Parathyroid adenoma (tissue), 2 donors: ENCODE data around the gene GH2.

ENCODE experiments used
- H2AFZ ChIP-seq: fragments of 300-600 bp; sonication (generic); one replicate; pipeline ENCODE4 v1.7.0; 2017; ENCODE audit warnings: antibody characterized with exemption, mild to moderate bottlenecking
- H3K27ac ChIP-seq: fragments of 300-600 bp; sonication (generic); one replicate; pipeline ENCODE4 v1.7.0; 2017
- H3K27me3 ChIP-seq: fragments of 300-600 bp; sonication (generic); one replicate; pipeline ENCODE4 v1.7.0; 2017; ENCODE audit warnings: low read length; ENCODE audit not compliant: control insufficient read depth, insufficient read depth
- H3K36me3 ChIP-seq: fragments of 300-600 bp; sonication (generic); one replicate; pipeline ENCODE4 v1.7.0; 2017; ENCODE audit warnings: low read length; ENCODE audit not compliant: control insufficient read depth, insufficient read depth
- H3K4me1 ChIP-seq: fragments of 300-600 bp; sonication (generic); one replicate; pipeline ENCODE4 v1.7.0; 2017; ENCODE audit warnings: control low read depth
- H3K4me2 ChIP-seq: fragments of 300-600 bp; sonication (generic); one replicate; pipeline ENCODE4 v1.7.0; 2017; ENCODE audit warnings: low read length
- H3K4me3 ChIP-seq: fragments of 300-600 bp; sonication (generic); one replicate; pipeline ENCODE4 v1.7.0; 2017; ENCODE audit warnings: low read depth, low read length
- H3K79me2 ChIP-seq: fragments of 300-600 bp; sonication (generic); one replicate; pipeline ENCODE4 v1.7.0; 2017; ENCODE audit warnings: control low read depth
- H3K9ac ChIP-seq: fragments of 300-600 bp; sonication (generic); one replicate; pipeline ENCODE4 v1.7.0; 2017; ENCODE audit warnings: mild to moderate bottlenecking
- H3K9me3 ChIP-seq: fragments of 300-600 bp; sonication (generic); one replicate; pipeline ENCODE4 v1.7.0; 2017; ENCODE audit warnings: low read length; ENCODE audit not compliant: control insufficient read depth
- TF ChIP-seq, protein P1 (sequence below): fragments of 300-600 bp; sonication (generic); IDR thresholded peaks from one replicate; pipeline ENCODE4 v1.7.0; 2017; ENCODE audit warnings: antibody characterized with exemption, mild to moderate bottlenecking
- donor health status: primary hyperparathyroidism.

Gene GH2

DNA sequence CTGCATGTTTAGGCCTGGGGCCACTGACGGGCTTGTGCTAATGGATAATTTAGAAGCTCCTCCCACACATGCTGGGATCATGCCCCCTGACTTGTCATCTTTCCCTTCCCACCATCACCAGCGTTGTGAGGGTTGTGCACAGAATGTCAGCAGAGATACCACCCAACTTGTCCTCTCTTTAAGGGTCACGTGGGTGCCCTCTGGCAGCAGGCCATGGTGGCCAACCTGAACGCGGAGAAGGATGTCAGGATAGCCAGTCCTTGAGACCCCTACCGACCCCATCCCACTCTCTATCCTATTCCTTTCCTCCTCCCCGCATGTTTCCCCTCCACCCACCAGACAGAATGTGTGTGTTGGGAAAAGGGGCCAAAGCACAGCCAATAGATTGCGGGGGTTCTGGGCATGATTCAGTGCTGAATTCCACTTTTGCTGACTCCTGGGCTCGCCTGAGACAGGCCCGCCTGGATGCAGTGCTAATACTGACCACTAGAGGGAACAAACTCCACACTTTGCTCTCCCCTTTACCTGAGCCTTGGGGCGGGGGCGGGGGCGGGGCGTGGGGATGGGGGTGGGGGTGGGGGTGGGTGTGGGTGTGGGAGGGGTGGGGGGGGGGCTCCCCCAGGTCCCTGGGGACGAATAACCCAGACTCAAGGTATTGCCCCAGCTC lies at the start of gene GH2:
TSS of gene GH2 (minus strand) at position 10 of the 667 bp plus-strand sequence. CDS start 143 bp downstream, outside the sequence.
- Histone ChIP-seq H3K4me1 (no peaks in the 10 kb centered on the region), H3K4me3 (no peak within 1 kb of the TSS), H3K9me3 (no peaks in the 10 kb centered on the region), H3K9ac (no peak within 1 kb of the TSS), H3K27me3 (no peaks in the 10 kb centered on the region), H2AFZ (peak within 1 kb of the TSS; percentile 47), H3K27ac (no peak within 1 kb of the TSS), H3K4me2 (no peak within 1 kb of the TSS), H3K79me2 (no peaks in the 10 kb centered on the region), H3K36me3 (no peaks in the 10 kb centered on the region)
- TF ChIP-seq, protein P1, sequence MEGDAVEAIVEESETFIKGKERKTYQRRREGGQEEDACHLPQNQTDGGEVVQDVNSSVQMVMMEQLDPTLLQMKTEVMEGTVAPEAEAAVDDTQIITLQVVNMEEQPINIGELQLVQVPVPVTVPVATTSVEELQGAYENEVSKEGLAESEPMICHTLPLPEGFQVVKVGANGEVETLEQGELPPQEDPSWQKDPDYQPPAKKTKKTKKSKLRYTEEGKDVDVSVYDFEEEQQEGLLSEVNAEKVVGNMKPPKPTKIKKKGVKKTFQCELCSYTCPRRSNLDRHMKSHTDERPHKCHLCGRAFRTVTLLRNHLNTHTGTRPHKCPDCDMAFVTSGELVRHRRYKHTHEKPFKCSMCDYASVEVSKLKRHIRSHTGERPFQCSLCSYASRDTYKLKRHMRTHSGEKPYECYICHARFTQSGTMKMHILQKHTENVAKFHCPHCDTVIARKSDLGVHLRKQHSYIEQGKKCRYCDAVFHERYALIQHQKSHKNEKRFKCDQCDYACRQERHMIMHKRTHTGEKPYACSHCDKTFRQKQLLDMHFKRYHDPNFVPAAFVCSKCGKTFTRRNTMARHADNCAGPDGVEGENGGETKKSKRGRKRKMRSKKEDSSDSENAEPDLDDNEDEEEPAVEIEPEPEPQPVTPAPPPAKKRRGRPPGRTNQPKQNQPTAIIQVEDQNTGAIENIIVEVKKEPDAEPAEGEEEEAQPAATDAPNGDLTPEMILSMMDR = peak; percentile 54

DNA sequence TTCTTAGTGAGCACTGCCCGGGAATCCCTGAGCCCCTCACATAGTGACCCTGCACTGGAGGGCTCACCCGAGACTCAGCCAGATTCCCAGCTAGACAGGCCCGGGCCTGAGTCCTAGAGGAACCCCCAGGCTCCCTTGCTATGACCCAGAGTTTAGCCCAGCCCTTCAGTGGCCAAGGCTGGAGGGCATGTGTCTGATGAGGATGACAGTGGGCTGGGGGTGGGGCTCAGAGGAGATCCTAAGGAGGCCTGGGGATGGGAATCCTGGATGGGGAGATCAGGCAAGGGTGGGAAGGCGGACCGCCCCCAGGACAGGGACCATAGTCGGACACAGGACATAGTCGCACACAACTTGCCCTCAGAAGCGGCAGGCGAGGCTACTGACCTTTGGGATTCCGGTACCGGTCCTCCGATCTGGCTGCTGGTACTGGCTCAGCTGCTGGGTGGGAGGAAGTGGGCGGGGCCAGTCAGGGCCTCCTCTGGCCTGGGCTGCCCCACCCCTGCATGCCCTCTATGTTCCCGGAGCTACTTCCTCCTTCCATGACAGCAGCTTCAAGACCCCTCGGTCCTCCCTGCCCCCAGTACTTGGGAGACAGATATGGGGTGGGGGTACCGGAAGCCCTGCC lies 49.3 kb upstream of the GH2 start:
- H3K79me2 ChIP-seq = no peaks in the 10 kb centered on the region
- H2AFZ ChIP-seq = no peak overlapping the region
- no peaks in the 10 kb centered on the region for H3K36me3 ChIP-seq
- no peaks in the 10 kb centered on the region for H3K27me3 ChIP-seq
- H3K9me3 ChIP-seq = no peaks in the 10 kb centered on the region
- H3K4me1 ChIP-seq = no peaks in the 10 kb centered on the region
- H3K4me2 ChIP-seq = no peak overlapping the region
- H3K27ac ChIP-seq = peak overlapping the region; percentile 63
- no peak overlapping the region for H3K4me3 ChIP-seq
- TF ChIP-seq, protein P1 = no peak
- H3K9ac ChIP-seq = no peak overlapping the region

DNA sequence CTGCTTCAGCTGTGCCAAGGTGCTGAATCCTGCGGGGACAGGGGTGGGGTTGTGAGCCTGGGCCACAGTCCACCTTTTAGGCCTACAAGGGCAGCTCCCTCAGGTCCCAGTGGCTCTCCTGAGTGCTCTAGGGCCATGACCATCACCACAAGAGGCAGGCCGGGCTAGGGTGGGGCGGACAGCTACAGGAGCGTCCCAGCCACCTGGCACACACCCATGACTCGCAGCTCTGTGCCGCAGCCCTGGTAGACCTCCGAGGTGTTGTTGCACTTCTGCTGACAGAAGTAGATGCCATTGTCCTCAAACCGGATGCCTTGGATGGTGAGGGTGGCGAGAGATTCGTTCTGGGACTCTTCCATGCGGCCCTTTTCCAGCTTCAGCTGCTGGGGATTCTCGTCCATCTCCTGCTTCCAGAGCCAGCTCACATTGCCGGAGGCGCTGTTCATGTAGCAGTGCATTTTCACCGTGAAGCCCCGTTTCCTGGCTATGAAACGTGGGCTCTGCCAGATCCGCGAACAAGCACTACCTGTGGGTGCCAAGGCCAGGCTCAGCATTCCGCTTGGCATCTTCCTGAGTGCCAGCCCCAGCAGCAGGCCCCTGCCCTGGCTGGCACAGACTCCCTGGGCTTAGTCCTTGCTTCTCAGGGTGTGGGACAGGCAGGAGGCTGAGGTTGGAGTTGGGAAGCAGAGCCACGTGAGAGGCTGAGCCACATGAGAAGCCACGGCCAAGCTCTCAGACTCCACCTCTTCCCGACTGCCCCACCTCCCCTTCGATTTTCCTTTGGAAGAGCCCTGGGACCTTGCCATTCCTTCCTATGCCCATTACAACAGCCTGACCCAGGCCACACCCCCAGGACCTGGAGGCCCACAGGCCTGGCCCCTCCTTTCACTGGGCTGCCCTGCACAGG lies 48.4 kb upstream of the GH2 start:
- no peak overlapping the region for H3K4me3 ChIP-seq
- no peak overlapping the region for H3K4me2 ChIP-seq
- TF ChIP-seq, protein P1 = no peak
- no peak overlapping the region for H2AFZ ChIP-seq
- H3K27ac ChIP-seq = no peak overlapping the region
- H3K79me2 ChIP-seq = no peaks in the 10 kb centered on the region
- H3K9ac ChIP-seq = no peak overlapping the region
- H3K9me3 ChIP-seq = no peaks in the 10 kb centered on the region
- H3K4me1 ChIP-seq = no peaks in the 10 kb centered on the region
- H3K27me3 ChIP-seq = no peaks in the 10 kb centered on the region
- H3K36me3 ChIP-seq = no peaks in the 10 kb centered on the region

DNA sequence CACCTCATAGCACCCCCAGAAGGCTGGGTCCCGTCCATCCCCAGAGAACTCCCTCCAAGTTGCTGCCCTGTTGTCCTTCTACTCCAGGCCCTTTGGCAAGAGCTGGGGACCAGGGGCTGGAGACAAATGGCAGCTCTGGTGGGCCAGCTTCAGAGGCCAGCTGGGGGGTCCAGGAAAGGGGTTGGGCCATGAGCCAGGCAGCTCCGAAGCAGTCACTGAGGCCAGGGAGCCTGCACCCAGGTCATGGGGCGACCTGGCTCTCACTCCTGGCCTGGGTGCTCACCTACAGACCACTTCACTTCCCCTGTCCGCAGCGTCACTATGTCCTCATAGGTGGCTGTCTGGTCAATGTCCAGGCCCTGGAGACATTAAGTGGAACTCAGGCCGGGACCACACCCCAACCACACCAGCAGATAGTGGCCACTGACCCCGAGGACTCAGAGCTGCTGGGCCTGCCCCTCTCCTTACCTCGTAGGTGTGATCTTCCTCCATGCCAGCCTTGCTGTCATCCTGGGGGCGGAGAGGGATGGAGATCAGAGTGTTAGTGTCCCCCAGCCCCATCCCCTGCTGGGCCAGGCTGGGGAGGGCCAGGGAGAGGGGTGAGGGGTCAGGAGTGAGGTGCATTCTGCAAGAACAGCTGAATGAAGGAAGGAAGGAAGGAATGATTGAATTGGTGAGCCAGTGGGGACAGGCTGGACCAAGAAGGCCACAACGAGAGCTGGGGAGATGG lies 47.4 kb upstream of the GH2 start:
- Histone ChIP-seq H3K9ac (no peak overlapping the region), H3K4me1 (no peaks in the 10 kb centered on the region), H3K79me2 (no peaks in the 10 kb centered on the region), H3K4me2 (no peak overlapping the region), H3K36me3 (no peaks in the 10 kb centered on the region), H3K9me3 (no peaks in the 10 kb centered on the region), H3K4me3 (no peak overlapping the region), H2AFZ (no peak overlapping the region), H3K27me3 (no peaks in the 10 kb centered on the region), H3K27ac (no peak overlapping the region)
- TF ChIP-seq, protein P1 = no peak
